HepG2 (cell line): ENCODE results near the gene DEPDC5.

ENCODE experiments used
- FOXA3 ChIP-seq: IDR thresholded peaks from 2 replicates; pipeline ENCODE4 v1.6.1; 2016; ENCODE audit warnings: missing genetic modification reagents, missing compliant biosample characterization
- GABPA ChIP-seq, 2 experiments: IDR thresholded peaks; 2 replicates each; pipeline ENCODE4 v1.6.1; 2011 to 2016; ENCODE audit warnings: low read depth in 2 of 2, low read length in 1 of 2, missing biosample characterization in 1 of 2, missing genetic modification characterization in 1 of 2
- HIC2 ChIP-seq: sonication (generic); formaldehyde crosslinking; IDR thresholded peaks from 2 replicates; pipeline ENCODE4 v1.9.0; 2022; ENCODE audit warnings: low read depth, missing genetic modification reagents
- JUND ChIP-seq: sonication (generic); formaldehyde crosslinking; IDR thresholded peaks from 2 replicates; pipeline ENCODE4 v1.8.0; 2022; ENCODE audit warnings: mild to moderate bottlenecking, missing genetic modification reagents
- RAD21 ChIP-seq: fragments of 450-650 bp; formaldehyde crosslinking; IDR thresholded peaks from 2 replicates; pipeline ENCODE4 v1.5.0; 2020; ENCODE audit warnings: mild to moderate bottlenecking
- YY1 ChIP-seq: IDR thresholded peaks from 2 replicates; pipeline ENCODE4 v1.6.1; 2011; ENCODE audit warnings: low read length, low read depth, moderate library complexity, mild to moderate bottlenecking; ENCODE audit not compliant: insufficient read depth, insufficient replicate concordance
- ZNF331 ChIP-seq: sonication (generic); formaldehyde crosslinking; IDR thresholded peaks from 2 replicates; pipeline ENCODE4 v1.4.0; 2020; ENCODE audit warnings: missing genetic modification reagents
- ZNF710 ChIP-seq: sonication (generic); formaldehyde crosslinking; IDR thresholded peaks from 2 replicates; pipeline ENCODE4 v1.5.0; 2020; ENCODE audit warnings: mild to moderate bottlenecking, missing genetic modification reagents, borderline replicate concordance
- TF ChIP-seq, protein P1 (sequence below): sonication (generic); formaldehyde crosslinking; IDR thresholded peaks from 2 replicates; pipeline ENCODE4 v1.5.0; 2020; ENCODE audit warnings: mild to moderate bottlenecking, missing genetic modification reagents, moderate library complexity

DNA sequence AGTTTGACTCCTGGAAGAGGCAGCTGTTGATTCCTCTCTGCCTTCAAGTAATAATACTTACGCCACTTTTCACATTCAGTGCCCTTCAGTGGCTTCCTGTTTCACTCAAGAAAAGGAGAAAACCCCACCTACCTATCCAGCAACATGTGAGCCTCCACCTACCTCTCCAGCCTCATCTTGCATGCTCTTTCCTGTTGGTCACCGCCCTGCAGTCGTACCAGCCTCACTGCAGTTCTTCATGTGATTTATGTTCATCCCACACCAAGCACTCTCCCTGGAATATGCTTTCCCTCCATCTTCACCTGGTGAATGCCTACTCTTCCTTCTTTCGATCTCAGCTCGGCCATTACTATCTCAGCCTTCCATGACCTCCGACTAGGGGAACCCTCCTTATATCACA, 168.7 kb downstream of the DEPDC5 start:
- TF ChIP-seq HIC2 (no peak), JUND (CRISPR knock-in tag) (no peak), YY1 (no peak), ZNF331 (CRISPR knock-in tag) (no peak), GABPA (IDR thresholded peaks at IDR 0.05; ENCODE audit: low read depth, low read length) (no peak), GABPA (CRISPR knock-in tag; IDR thresholded peaks at IDR 0.05; ENCODE audit: low read depth) (no peak), RAD21 (CRISPR knock-in tag) (no peak), FOXA3 (CRISPR knock-in tag) (no peak), ZNF710 (CRISPR knock-in tag) (no peak)
- TF ChIP-seq, protein P1, sequence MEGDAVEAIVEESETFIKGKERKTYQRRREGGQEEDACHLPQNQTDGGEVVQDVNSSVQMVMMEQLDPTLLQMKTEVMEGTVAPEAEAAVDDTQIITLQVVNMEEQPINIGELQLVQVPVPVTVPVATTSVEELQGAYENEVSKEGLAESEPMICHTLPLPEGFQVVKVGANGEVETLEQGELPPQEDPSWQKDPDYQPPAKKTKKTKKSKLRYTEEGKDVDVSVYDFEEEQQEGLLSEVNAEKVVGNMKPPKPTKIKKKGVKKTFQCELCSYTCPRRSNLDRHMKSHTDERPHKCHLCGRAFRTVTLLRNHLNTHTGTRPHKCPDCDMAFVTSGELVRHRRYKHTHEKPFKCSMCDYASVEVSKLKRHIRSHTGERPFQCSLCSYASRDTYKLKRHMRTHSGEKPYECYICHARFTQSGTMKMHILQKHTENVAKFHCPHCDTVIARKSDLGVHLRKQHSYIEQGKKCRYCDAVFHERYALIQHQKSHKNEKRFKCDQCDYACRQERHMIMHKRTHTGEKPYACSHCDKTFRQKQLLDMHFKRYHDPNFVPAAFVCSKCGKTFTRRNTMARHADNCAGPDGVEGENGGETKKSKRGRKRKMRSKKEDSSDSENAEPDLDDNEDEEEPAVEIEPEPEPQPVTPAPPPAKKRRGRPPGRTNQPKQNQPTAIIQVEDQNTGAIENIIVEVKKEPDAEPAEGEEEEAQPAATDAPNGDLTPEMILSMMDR: no peak
